Astrocyte (in vitro differentiated cells and primary cell): Measurements from ENCODE around the gene SQSTM1. TPM values are rescaled to one million over a fixed set of nuclear protein-coding genes. Genes with fewer than 3 reads are reported as not detected.

Experiments
- DNase-seq: peaks from one replicate; pipeline ENCODE4 v3.0.0-alpha.2; 2010; ENCODE audit warnings: low read depth
- FAIRE-seq: peaks from 2 replicates; lab custom pipeline; 2011; peaks lifted over from hg19 to GRCh38; lab: Jason Lieb, UNC
- H2AFZ ChIP-seq: 2 replicates; pipeline ENCODE4 v1.6.0; 2012; ENCODE audit warnings: low read depth, low read length, inconsistent platforms
- H3K27ac ChIP-seq: 2 replicates; pipeline ENCODE4 v1.5.1; 2011; ENCODE audit warnings: low read depth, low read length, inconsistent platforms
- H3K27me3 ChIP-seq: 2 replicates; pipeline ENCODE4 v1.6.0; 2011; ENCODE audit warnings: low read length, inconsistent platforms; ENCODE audit not compliant: insufficient read depth
- H3K36me3 ChIP-seq: 2 replicates; pipeline ENCODE4 v1.5.1; 2011; ENCODE audit warnings: low read length, inconsistent platforms; ENCODE audit not compliant: insufficient read depth
- H3K4me1 ChIP-seq: 2 replicates; pipeline ENCODE4 v1.5.1; 2011; ENCODE audit warnings: low read length, inconsistent platforms; ENCODE audit not compliant: insufficient read depth
- H3K4me2 ChIP-seq: 2 replicates; pipeline ENCODE4 v1.6.0; 2012; ENCODE audit warnings: low read length, inconsistent platforms
- H3K4me3 ChIP-seq: 2 replicates; pipeline ENCODE4 v1.5.1; 2011; ENCODE audit warnings: low read depth, mild to moderate bottlenecking, low read length, inconsistent platforms; ENCODE audit not compliant: insufficient read depth
- H3K79me2 ChIP-seq: 2 replicates; pipeline ENCODE4 v1.6.0; 2012; ENCODE audit warnings: mild to moderate bottlenecking, low read length, inconsistent platforms; ENCODE audit not compliant: insufficient read depth
- H3K9ac ChIP-seq: 2 replicates; pipeline ENCODE4 v1.6.0; 2012; ENCODE audit warnings: mild to moderate bottlenecking, low read length, inconsistent platforms
- H3K9me3 ChIP-seq: 2 replicates; pipeline ENCODE4 v1.5.1; 2012; ENCODE audit warnings: low read depth, mild to moderate bottlenecking, low read length, inconsistent platforms; ENCODE audit not compliant: insufficient read depth
- H4K20me1 ChIP-seq: 2 replicates; pipeline ENCODE4 v1.6.0; 2012; ENCODE audit warnings: low read length, inconsistent platforms; ENCODE audit not compliant: insufficient read depth
- H3K27ac Mint-ChIP-seq: one replicate; pipeline ENCODE4 v1.8.0; 2021; ENCODE audit warnings: mild to moderate bottlenecking, mixed read lengths; ENCODE audit not compliant: unreplicated experiment
- H3K27me3 Mint-ChIP-seq: one replicate; pipeline ENCODE4 v1.8.0; 2021; ENCODE audit warnings: low read depth, mixed read lengths; ENCODE audit not compliant: unreplicated experiment
- H3K36me3 Mint-ChIP-seq: one replicate; pipeline ENCODE4 v1.8.0; 2021; ENCODE audit warnings: low read depth, mixed read lengths; ENCODE audit not compliant: unreplicated experiment
- H3K4me1 Mint-ChIP-seq: one replicate; pipeline ENCODE4 v1.8.0; 2021; ENCODE audit warnings: low read depth, mixed read lengths; ENCODE audit not compliant: unreplicated experiment
- H3K4me3 Mint-ChIP-seq: one replicate; pipeline ENCODE4 v1.8.0; 2021; ENCODE audit warnings: mild to moderate bottlenecking, moderate library complexity, mixed read lengths; ENCODE audit not compliant: unreplicated experiment
- H3K9me3 Mint-ChIP-seq: one replicate; pipeline ENCODE4 v1.8.0; 2021; ENCODE audit warnings: mild to moderate bottlenecking, mixed read lengths; ENCODE audit not compliant: unreplicated experiment
- CTCF ChIP-seq: IDR thresholded peaks from 2 replicates; pipeline ENCODE4 v1.5.1; 2011; ENCODE audit warnings: low read depth, mild to moderate bottlenecking, inconsistent platforms, low read length, moderate library complexity; ENCODE audit not compliant: insufficient read depth
- EZH2 ChIP-seq: IDR thresholded peaks from 2 replicates; pipeline ENCODE4 v1.6.1; 2012; ENCODE audit warnings: mild to moderate bottlenecking, low read length, inconsistent platforms; ENCODE audit not compliant: insufficient read depth
- total RNA-seq: library from RNA; stranded (reverse); gene quantifications from 2 replicates; pipeline ENCODE4 v1.2.1, GENCODE V29; 2021

SQSTM1 gene
- total RNA-seq, 1 donor from 2014 or later = 262 TPM

- Histone ChIP-seq H3K4me3 (no peak overlapping the region), H3K27me3 (no peaks in the 10 kb centered on the region), H3K4me2 (no peak overlapping the region), H3K36me3 (peaks cover 24% of the 10 kb centered on the region), H3K9me3 (no peaks in the 10 kb centered on the region), H3K27ac (no peak overlapping the region), H3K9ac (no peak overlapping the region), H3K4me1 (no peaks in the 10 kb centered on the region), H4K20me1 (no peaks in the 10 kb centered on the region), H2AFZ (no peak overlapping the region), H3K79me2 (no peaks in the 10 kb centered on the region)
- no peaks in the 10 kb centered on the region for H3K27me3 Mint-ChIP-seq
- H3K9me3 Mint-ChIP-seq = peaks cover 3% of the 10 kb centered on the region
- no peak overlapping the region for H3K27ac Mint-ChIP-seq
- H3K4me3 Mint-ChIP-seq = no peak overlapping the region
- no peaks in the 10 kb centered on the region for H3K4me1 Mint-ChIP-seq
- FAIRE-seq (no peak), DNase-seq (no peak)
- no peak for TF ChIP-seq CTCF
- TF ChIP-seq EZH2 = no peak
- H3K36me3 Mint-ChIP-seq = peaks cover 17% of the 10 kb centered on the region
These were observed 52.9 kb downstream of the SQSTM1 start for GRCh38 chr5:179873588-179874110.

GRCh38 chr5:179874136-179874535 is 53.4 kb downstream of the SQSTM1 start:
- H4K20me1 ChIP-seq = no peaks in the 10 kb centered on the region
- no peaks in the 10 kb centered on the region for H3K27me3 Mint-ChIP-seq
- no peak for TF ChIP-seq EZH2
- TF ChIP-seq CTCF = no peak
- no peaks in the 10 kb centered on the region for H3K27me3 ChIP-seq
- H3K4me2 ChIP-seq = no peak overlapping the region
- H3K4me3 Mint-ChIP-seq = no peak overlapping the region
- H3K9ac ChIP-seq = no peak overlapping the region
- no peaks in the 10 kb centered on the region for H3K4me1 ChIP-seq
- peaks cover 24% of the 10 kb centered on the region for H3K36me3 ChIP-seq
- H2AFZ ChIP-seq = no peak overlapping the region
- H3K9me3 Mint-ChIP-seq = peaks cover 3% of the 10 kb centered on the region
- peaks cover 17% of the 10 kb centered on the region for H3K36me3 Mint-ChIP-seq
- no peak overlapping the region for H3K27ac ChIP-seq
- H3K4me1 Mint-ChIP-seq = no peaks in the 10 kb centered on the region
- DNase-seq (no peak), FAIRE-seq (no peak)
- no peaks in the 10 kb centered on the region for H3K79me2 ChIP-seq
- no peaks in the 10 kb centered on the region for H3K9me3 ChIP-seq
- no peak overlapping the region for H3K4me3 ChIP-seq
- H3K27ac Mint-ChIP-seq = no peak overlapping the region

GRCh38 chr5:179874536-179875292 is 54.0 kb downstream of the SQSTM1 start:
- FAIRE-seq = no peak
- peaks cover 17% of the 10 kb centered on the region for H3K36me3 Mint-ChIP-seq

More at GRCh38 chr5:179874536-179875292, 54.0 kb downstream of the SQSTM1 start:
- peaks cover 24% of the 10 kb centered on the region for H3K36me3 ChIP-seq
- H4K20me1 ChIP-seq = no peaks in the 10 kb centered on the region
- H3K27me3 Mint-ChIP-seq = no peaks in the 10 kb centered on the region
- no peak overlapping the region for H3K9ac ChIP-seq
- no peaks in the 10 kb centered on the region for H3K4me1 ChIP-seq
- H3K4me3 ChIP-seq = no peak overlapping the region
- H3K27ac ChIP-seq = no peak overlapping the region
- no peaks in the 10 kb centered on the region for H3K4me1 Mint-ChIP-seq
- H3K4me2 ChIP-seq = no peak overlapping the region
- no peaks in the 10 kb centered on the region for H3K27me3 ChIP-seq
- no peak overlapping the region for H3K27ac Mint-ChIP-seq
- H3K9me3 Mint-ChIP-seq = peaks cover 3% of the 10 kb centered on the region
- no peak for TF ChIP-seq EZH2
- TF ChIP-seq CTCF = no peak
- H3K4me3 Mint-ChIP-seq = no peak overlapping the region
- no peak for DNase-seq
- H2AFZ ChIP-seq = no peak overlapping the region
- H3K9me3 ChIP-seq = no peaks in the 10 kb centered on the region
- no peaks in the 10 kb centered on the region for H3K79me2 ChIP-seq
